CD4-positive, CD25-positive, alpha-beta regulatory T cell (primary cell): ENCODE results near the gene MPP3. TPM values are rescaled to one million over a fixed set of nuclear protein-coding genes. Genes with fewer than 3 reads are reported as not detected.

ENCODE experiments used
- ATAC-seq, 2 donors: fragments of 150-1000 bp; cut with Tn5 transposase; one replicate each; pipeline ENCODE4 v1.10.0; 2021; ENCODE audit warnings: low read depth in 2 of 2, moderate number of reproducible peaks in 2 of 2, moderate library complexity in 1 of 2
- DNase-seq, 3 donors: peaks; one replicate each; pipeline versions ENCODE4 v3.0.0 to v3.0.0-alpha.2; 2012 to 2022; ENCODE audit warnings: mixed read lengths in 1 of 3
- H3K27ac ChIP-seq: one replicate; pipeline ENCODE4 v1.7.0; 2013; ENCODE audit warnings: mild to moderate bottlenecking, low read length; ENCODE audit not compliant: insufficient read depth, poor library complexity, severe bottlenecking
- H3K27me3 ChIP-seq: one replicate; pipeline ENCODE4 v1.7.0; 2013; ENCODE audit warnings: low read length; ENCODE audit not compliant: control insufficient read depth, insufficient read depth
- H3K36me3 ChIP-seq: one replicate; pipeline ENCODE4 v1.7.0; 2013; ENCODE audit warnings: mild to moderate bottlenecking, low read length, moderate library complexity; ENCODE audit not compliant: control insufficient read depth, insufficient read depth
- H3K4me1 ChIP-seq: 2 replicates; pipeline ENCODE4 v1.7.0; 2013; ENCODE audit warnings: mild to moderate bottlenecking, low read length; ENCODE audit not compliant: insufficient read depth, control insufficient read depth, poor library complexity, severe bottlenecking
- H3K4me3 ChIP-seq: one replicate; pipeline ENCODE4 v1.7.0; 2013; ENCODE audit warnings: low read depth, mild to moderate bottlenecking, low read length, moderate library complexity
- H3K9me3 ChIP-seq, 2 experiments: 1 replicate in 1 of 2; 2 replicates in 1 of 2; pipeline ENCODE4 v1.7.0; 2013; ENCODE audit warnings: low read length in 2 of 2, mild to moderate bottlenecking in 1 of 2, moderate library complexity in 1 of 2; ENCODE audit not compliant: control insufficient read depth in 2 of 2
- H3K27ac Mint-ChIP-seq, 3 donors: one replicate each; pipeline ENCODE4 v1.8.0; 2020 to 2022; ENCODE audit warnings: mild to moderate bottlenecking in 3 of 3, mixed read lengths in 3 of 3, moderate library complexity in 2 of 3
- H3K27me3 Mint-ChIP-seq: one replicate; pipeline ENCODE4 v1.8.0; 2022; ENCODE audit warnings: mild to moderate bottlenecking, mixed read lengths
- H3K36me3 Mint-ChIP-seq: one replicate; pipeline ENCODE4 v1.8.0; 2020; ENCODE audit warnings: mixed read lengths
- H3K4me1 Mint-ChIP-seq, 4 donors: one replicate each; pipeline ENCODE4 v1.8.0; 2020 to 2022; ENCODE audit warnings: mixed read lengths in 4 of 4, mild to moderate bottlenecking in 1 of 4
- H3K4me3 Mint-ChIP-seq, 4 donors: one replicate each; pipeline ENCODE4 v1.8.0; 2020 to 2022; ENCODE audit warnings: mild to moderate bottlenecking in 4 of 4, mixed read lengths in 4 of 4, moderate library complexity in 3 of 4
- H3K9me3 Mint-ChIP-seq, 7 donors: one replicate each; pipeline ENCODE4 v1.8.0; 2020 to 2022; ENCODE audit warnings: mixed read lengths in 7 of 7, mild to moderate bottlenecking in 3 of 7, moderate library complexity in 2 of 7
- polyA plus RNA-seq, 4 donors: library from polyadenylated mRNA; unstranded; fragments of 300-500 nt; fragmentation: Illumina TruSeq; gene quantifications; one replicate each; pipeline ENCODE4 v1.2.3, GENCODE V29; 2021
- total RNA-seq: library from RNA; stranded (reverse); gene quantifications from one replicate; pipeline ENCODE4 v1.2.3, GENCODE V29; 2022

MPP3 gene
- total and polyA plus RNA-seq, 5 donors from 2014 or later = not detected

GRCh38 chr17:43826206-43826605 lies 6.7 kb downstream of the MPP3 start:
- H3K9me3 Mint-ChIP-seq = no peaks in the 10 kb centered on the region
- ATAC-seq (no peak), DNase-seq (no peak)
- peaks cover 20% of the 10 kb centered on the region for H3K27me3 Mint-ChIP-seq
- Histone ChIP-seq H3K27me3 (no peaks in the 10 kb centered on the region), H3K36me3 (no peaks in the 10 kb centered on the region), H3K9me3 (no peaks in the 10 kb centered on the region), H3K4me1 (no peaks in the 10 kb centered on the region), H3K4me3 (no peak overlapping the region), H3K27ac (no peak overlapping the region)
- peaks cover 0 to 2% (median 0%) of the 10 kb centered on the region in 4 donors for H3K4me1 Mint-ChIP-seq
- H3K36me3 Mint-ChIP-seq = no peaks in the 10 kb centered on the region
- no peak overlapping the region for H3K4me3 Mint-ChIP-seq
- no peak overlapping the region for H3K27ac Mint-ChIP-seq

DNA sequence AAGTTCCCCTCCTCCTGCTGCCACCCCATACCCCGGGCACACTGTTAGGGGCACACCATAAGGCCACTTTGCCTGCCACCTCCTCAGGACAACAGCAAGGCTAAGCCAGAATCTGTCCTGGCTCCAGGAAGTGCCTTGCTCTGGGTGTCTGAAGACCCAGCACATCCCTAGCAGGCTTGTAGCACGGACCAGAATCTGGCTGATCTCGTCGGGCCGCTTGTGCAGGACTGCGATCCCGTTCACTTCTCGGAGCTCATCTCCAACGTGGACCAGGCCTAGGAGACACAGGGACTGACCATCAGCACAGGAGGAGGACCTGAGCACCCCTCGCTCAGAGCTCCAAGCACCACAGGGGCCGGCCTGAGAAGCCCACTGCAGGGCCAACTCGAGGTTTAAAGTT lies 7.4 kb downstream of the MPP3 start:
- Mint-ChIP-seq H3K27me3 (peaks cover 13% of the 10 kb centered on the region), H3K27ac (no peak overlapping the region), H3K36me3 (no peaks in the 10 kb centered on the region), H3K4me3 (no peak overlapping the region), H3K9me3 (no peaks in the 10 kb centered on the region), H3K4me1 (no peaks in the 10 kb centered on the region)
- Histone ChIP-seq H3K9me3 (no peaks in the 10 kb centered on the region), H3K36me3 (no peaks in the 10 kb centered on the region), H3K27ac (no peak overlapping the region), H3K27me3 (no peaks in the 10 kb centered on the region), H3K4me3 (no peak overlapping the region), H3K4me1 (no peaks in the 10 kb centered on the region)
- ATAC-seq (no peak), DNase-seq (no peak)

- no peaks in the 10 kb centered on the region for H3K27me3 ChIP-seq
- ATAC-seq (no peak), DNase-seq (no peak)
- H3K27me3 Mint-ChIP-seq = no peaks in the 10 kb centered on the region
- no peaks in the 10 kb centered on the region for H3K4me1 Mint-ChIP-seq
- H3K36me3 ChIP-seq = no peaks in the 10 kb centered on the region
- no peaks in the 10 kb centered on the region for H3K9me3 ChIP-seq
- H3K27ac ChIP-seq = no peak overlapping the region
- no peaks in the 10 kb centered on the region for H3K9me3 Mint-ChIP-seq
- H3K27ac Mint-ChIP-seq = no peak overlapping the region
- H3K4me3 Mint-ChIP-seq = no peak overlapping the region
- H3K4me3 ChIP-seq = no peak overlapping the region
- H3K4me1 ChIP-seq = no peaks in the 10 kb centered on the region
- no peaks in the 10 kb centered on the region for H3K36me3 Mint-ChIP-seq
Observed at GRCh38 chr17:43823350-43824084, 9.4 kb downstream of the MPP3 start.

DNA sequence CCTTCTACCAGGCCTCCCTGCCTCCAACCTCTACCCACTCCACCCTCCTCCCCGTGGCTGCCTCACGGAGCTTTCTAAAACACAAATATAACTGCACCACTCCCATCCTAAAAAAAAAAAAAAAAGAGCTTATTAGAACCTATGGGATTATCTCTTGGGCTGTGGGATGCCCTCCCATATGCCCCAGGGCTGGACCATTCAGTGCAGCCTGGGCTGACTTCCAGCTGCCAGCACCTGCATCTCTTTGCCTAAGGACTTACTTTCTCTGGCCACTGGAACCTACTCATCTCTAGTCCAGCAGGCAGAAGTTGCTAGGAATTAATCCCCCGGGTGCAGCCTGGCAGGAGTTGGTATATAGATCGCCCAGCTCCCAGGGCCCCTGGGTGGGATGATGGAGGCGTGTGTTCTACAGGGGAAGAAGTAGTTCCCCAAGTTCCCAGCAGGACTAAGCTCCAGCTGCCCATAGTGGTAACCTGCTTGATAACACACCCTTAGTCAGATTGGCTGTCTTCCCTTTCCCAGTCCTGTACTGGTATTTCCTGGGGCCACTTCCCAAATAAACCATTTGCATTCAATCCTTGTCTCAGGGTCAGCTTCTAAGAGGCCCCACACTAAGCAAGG lies 10.3 kb downstream of the MPP3 start:
- H3K27me3 ChIP-seq = no peaks in the 10 kb centered on the region
- H3K4me1 ChIP-seq = no peaks in the 10 kb centered on the region
- no peaks in the 10 kb centered on the region for H3K36me3 Mint-ChIP-seq
- H3K27me3 Mint-ChIP-seq = no peaks in the 10 kb centered on the region
- H3K9me3 Mint-ChIP-seq = no peaks in the 10 kb centered on the region
- H3K36me3 ChIP-seq = no peaks in the 10 kb centered on the region
- H3K27ac ChIP-seq = no peak overlapping the region
- no peaks in the 10 kb centered on the region for H3K4me1 Mint-ChIP-seq
- H3K9me3 ChIP-seq = no peaks in the 10 kb centered on the region
- ATAC-seq = no peak
- DNase-seq = no peak
- no peak overlapping the region for H3K27ac Mint-ChIP-seq
- H3K4me3 ChIP-seq = no peak overlapping the region
- H3K4me3 Mint-ChIP-seq = no peak overlapping the region

DNA sequence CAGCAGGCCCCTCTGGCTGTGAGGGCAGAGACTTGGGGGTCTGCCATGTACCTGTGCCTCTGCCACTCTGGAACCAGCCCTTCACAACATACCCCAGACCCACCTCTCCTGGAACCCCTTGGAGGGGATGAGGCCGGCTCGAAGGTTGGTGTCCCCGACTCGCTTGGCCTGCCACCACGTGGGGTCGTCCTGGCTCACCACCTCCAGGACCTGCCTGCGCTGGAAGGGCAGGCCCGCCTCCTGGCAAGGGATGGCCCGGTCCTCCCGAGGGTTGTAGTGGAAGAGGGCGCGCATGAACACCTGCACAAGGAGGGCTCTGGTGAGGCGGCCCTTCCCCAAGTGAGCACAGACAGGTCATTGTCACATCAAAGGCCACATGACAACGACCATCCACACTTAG lies 12.2 kb downstream of the MPP3 start:
- Histone ChIP-seq H3K4me3 (no peak overlapping the region), H3K27ac (no peak overlapping the region), H3K36me3 (no peaks in the 10 kb centered on the region), H3K4me1 (no peaks in the 10 kb centered on the region), H3K9me3 (no peaks in the 10 kb centered on the region), H3K27me3 (no peaks in the 10 kb centered on the region)
- Mint-ChIP-seq H3K4me3 (no peak overlapping the region), H3K36me3 (no peaks in the 10 kb centered on the region), H3K27me3 (no peaks in the 10 kb centered on the region), H3K27ac (no peak overlapping the region), H3K9me3 (no peaks in the 10 kb centered on the region), H3K4me1 (no peaks in the 10 kb centered on the region)
- no peak for DNase-seq
- ATAC-seq = no peak

GRCh38 chr17:43818966-43819365 lies 14.0 kb downstream of the MPP3 start:
- no peaks in the 10 kb centered on the region for H3K36me3 Mint-ChIP-seq
- no peak for DNase-seq
- no peaks in the 10 kb centered on the region for H3K9me3 Mint-ChIP-seq
- Histone ChIP-seq H3K9me3 (no peaks in the 10 kb centered on the region), H3K27me3 (no peaks in the 10 kb centered on the region), H3K4me3 (no peak overlapping the region), H3K27ac (no peak overlapping the region), H3K4me1 (no peaks in the 10 kb centered on the region), H3K36me3 (no peaks in the 10 kb centered on the region)
- no peak overlapping the region for H3K27ac Mint-ChIP-seq
- peaks cover 6% of the 10 kb centered on the region for H3K27me3 Mint-ChIP-seq
- no peak overlapping the region for H3K4me3 Mint-ChIP-seq
- H3K4me1 Mint-ChIP-seq = no peaks in the 10 kb centered on the region
- no peak for ATAC-seq

GRCh38 chr17:43817826-43818225 lies 15.1 kb downstream of the MPP3 start:
- Mint-ChIP-seq H3K36me3 (no peaks in the 10 kb centered on the region), H3K4me1 (no peaks in the 10 kb centered on the region), H3K9me3 (no peaks in the 10 kb centered on the region), H3K27me3 (peaks cover 7% of the 10 kb centered on the region), H3K4me3 (no peak overlapping the region), H3K27ac (no peak overlapping the region)
- Histone ChIP-seq H3K4me3 (no peak overlapping the region), H3K4me1 (no peaks in the 10 kb centered on the region), H3K9me3 (no peaks in the 10 kb centered on the region), H3K27ac (no peak overlapping the region), H3K36me3 (no peaks in the 10 kb centered on the region), H3K27me3 (no peaks in the 10 kb centered on the region)
- DNase-seq = no peak
- no peak for ATAC-seq
